GM12864 (cell line): ENCODE results near the gene ARMS2.

ENCODE experiments used
- DNase-seq: peaks from one replicate; pipeline ENCODE4 v3.0.0-alpha.2; 2011; ENCODE audit warnings: low read depth
- H3K4me3 ChIP-seq: 2 replicates; pipeline ENCODE4 v1.5.1; 2011; ENCODE audit warnings: mild to moderate bottlenecking, low read depth, low read length, control low read depth
- CTCF ChIP-seq: IDR thresholded peaks from 2 replicates; pipeline ENCODE4 v1.5.1; 2011; ENCODE audit warnings: low read depth, mild to moderate bottlenecking, moderate library complexity, low read length, control low read depth, inconsistent platforms; ENCODE audit errors: missing control alignments

Gene ARMS2

GRCh38 chr10:122485670-122486069 lies 31.2 kb downstream of the ARMS2 start:
- TF ChIP-seq CTCF: no peak

GRCh38 chr10:122486406-122487080 lies 32.1 kb downstream of the ARMS2 start:
- H3K4me3 ChIP-seq: no peak overlapping the region
- TF ChIP-seq CTCF: no peak
- DNase-seq: no peak

More at GRCh38 chr10:122485670-122486069, 31.2 kb downstream of the ARMS2 start:
- no peak for DNase-seq
- no peak overlapping the region for H3K4me3 ChIP-seq

GRCh38 chr10:122487174-122487765 lies 32.8 kb downstream of the ARMS2 start:
- no peak overlapping the region for H3K4me3 ChIP-seq
- DNase-seq: no peak
- TF ChIP-seq CTCF: no peak

GRCh38 chr10:122490268-122490667 lies 35.8 kb downstream of the ARMS2 start:
- DNase-seq: no peak
- no peak overlapping the region for H3K4me3 ChIP-seq
- TF ChIP-seq CTCF: no peak

GRCh38 chr10:122490786-122491680 lies 36.6 kb downstream of the ARMS2 start:
- H3K4me3 ChIP-seq: no peak overlapping the region
- no peak for DNase-seq
- no peak for TF ChIP-seq CTCF

- TF ChIP-seq CTCF: no peak
- H3K4me3 ChIP-seq: no peak overlapping the region
- no peak for DNase-seq
Measured at GRCh38 chr10:122492006-122492405, 37.6 kb downstream of the ARMS2 start.
